Mesenchymal stem cell (in vitro differentiated cells and primary cell): ENCODE measurements around the gene NLRP1.
A peak's percentile ranks its signal among the peaks of the same experiment; 100 is the strongest.

ENCODE experiments used
- DNase-seq: peaks from one replicate; pipeline ENCODE4 v3.0.0-alpha.2; 2013
- H2AFZ ChIP-seq: one replicate; pipeline ENCODE4 v1.6.1; 2013; ENCODE audit warnings: low read depth, mild to moderate bottlenecking, control low read depth, inconsistent platforms, low read length, moderate library complexity
- H2AK5ac ChIP-seq: 2 replicates; pipeline ENCODE4 v1.6.1; 2013; ENCODE audit warnings: low read length, moderate library complexity, mild to moderate bottlenecking, inconsistent platforms; ENCODE audit not compliant: severe bottlenecking
- H2BK120ac ChIP-seq: one replicate; pipeline ENCODE4 v1.6.1; 2013; ENCODE audit warnings: low read depth, mild to moderate bottlenecking, inconsistent platforms, low read length, moderate library complexity
- H2BK12ac ChIP-seq, 2 experiments: one replicate each; pipeline ENCODE4 v1.6.1; 2013; ENCODE audit warnings: inconsistent platforms in 2 of 2, low read length in 2 of 2, mild to moderate bottlenecking in 2 of 2, moderate library complexity in 2 of 2, control low read depth in 1 of 2
- H2BK15ac ChIP-seq: one replicate; pipeline ENCODE4 v1.6.1; 2013; ENCODE audit warnings: mild to moderate bottlenecking, low read depth, inconsistent platforms; ENCODE audit not compliant: poor library complexity, severe bottlenecking
- H2BK5ac ChIP-seq: 2 replicates; pipeline ENCODE4 v1.6.1; 2013; ENCODE audit warnings: low read depth, mild to moderate bottlenecking, low read length, control low read depth, inconsistent platforms; ENCODE audit not compliant: poor library complexity, severe bottlenecking
- H3K14ac ChIP-seq, 2 experiments: one replicate each; pipeline ENCODE4 v1.6.1; 2013; ENCODE audit warnings: inconsistent platforms in 2 of 2, low read length in 2 of 2, control low read depth in 1 of 2, mild to moderate bottlenecking in 1 of 2, moderate library complexity in 1 of 2
- H3K18ac ChIP-seq, 2 experiments: one replicate each; pipeline ENCODE4 v1.6.1; 2013; ENCODE audit warnings: inconsistent platforms in 2 of 2, low read length in 2 of 2, control low read depth in 1 of 2, low read depth in 1 of 2, mild to moderate bottlenecking in 1 of 2
- H3K23ac ChIP-seq, 2 experiments: one replicate each; pipeline ENCODE4 v1.6.1; 2013; ENCODE audit warnings: inconsistent platforms in 2 of 2, low read length in 2 of 2, mild to moderate bottlenecking in 2 of 2, moderate library complexity in 2 of 2, control low read depth in 1 of 2
- H3K27ac ChIP-seq: 2 replicates; pipeline ENCODE4 v1.5.1; 2013; ENCODE audit warnings: mild to moderate bottlenecking, moderate library complexity, low read length, control low read depth, inconsistent platforms; ENCODE audit not compliant: poor library complexity, severe bottlenecking
- H3K27me3 ChIP-seq, 2 experiments: 2 replicates each; pipeline versions ENCODE4 v1.6.1 to v1.7.0; 2013; ENCODE audit warnings: low read length in 2 of 2, mild to moderate bottlenecking in 2 of 2, moderate library complexity in 2 of 2, control low read depth in 1 of 2, inconsistent platforms in 1 of 2; ENCODE audit not compliant: control insufficient read depth in 1 of 2, insufficient read depth in 1 of 2
- H3K36me3 ChIP-seq, 2 experiments: 2 replicates each; pipeline versions ENCODE4 v1.6.1 to v1.7.0; 2013; ENCODE audit warnings: low read length in 2 of 2, control low read depth in 1 of 2, inconsistent platforms in 1 of 2, low read depth in 1 of 2, mild to moderate bottlenecking in 1 of 2; ENCODE audit not compliant: insufficient read depth in 2 of 2, control insufficient read depth in 1 of 2
- H3K4ac ChIP-seq, 2 experiments: one replicate each; pipeline ENCODE4 v1.6.1; 2013; ENCODE audit warnings: inconsistent platforms in 2 of 2, low read length in 2 of 2, mild to moderate bottlenecking in 2 of 2, moderate library complexity in 2 of 2, control low read depth in 1 of 2, low read depth in 1 of 2
- H3K4me1 ChIP-seq: 2 replicates; pipeline ENCODE4 v1.6.1; 2013; ENCODE audit warnings: low read depth, low read length, control low read depth; ENCODE audit not compliant: control insufficient read depth, insufficient read depth
- H3K4me2 ChIP-seq: 2 replicates; pipeline ENCODE4 v1.6.1; 2013; ENCODE audit warnings: low read length, mild to moderate bottlenecking, inconsistent platforms; ENCODE audit not compliant: poor library complexity, severe bottlenecking
- H3K4me3 ChIP-seq, 2 experiments: 2 replicates each; pipeline versions ENCODE4 v1.5.1 to v1.7.0; 2013; ENCODE audit warnings: low read length in 2 of 2, mild to moderate bottlenecking in 2 of 2, control low read depth in 1 of 2, low read depth in 1 of 2; ENCODE audit not compliant: insufficient read depth in 1 of 2
- H3K79me1 ChIP-seq: replicated peaks from 2 replicates; pipeline ENCODE4 v1.6.1; 2013; ENCODE audit warnings: mild to moderate bottlenecking, control low read depth, low read length, inconsistent platforms; ENCODE audit not compliant: poor library complexity, severe bottlenecking
- H3K9ac ChIP-seq: 2 replicates; pipeline ENCODE4 v1.7.0; 2013; ENCODE audit warnings: mild to moderate bottlenecking, low read length, moderate library complexity
- H3K9me3 ChIP-seq: 2 replicates; pipeline ENCODE4 v1.7.0; 2013; ENCODE audit warnings: mild to moderate bottlenecking, low read length; ENCODE audit not compliant: control insufficient read depth
- H4K8ac ChIP-seq: one replicate; pipeline ENCODE4 v1.6.1; 2013; ENCODE audit warnings: inconsistent platforms, mild to moderate bottlenecking, low read length, moderate library complexity
- H4K91ac ChIP-seq: one replicate; pipeline ENCODE4 v1.6.1; 2013; ENCODE audit warnings: mild to moderate bottlenecking, low read length, inconsistent platforms
- WGBS: methylation state at CpG from one replicate; pipeline ENCODE4 v1.1.7; 2013; ENCODE audit warnings: mixed read lengths; 5-methylcytosine and 5-hydroxymethylcytosine counted together

NLRP1 gene

DNA sequence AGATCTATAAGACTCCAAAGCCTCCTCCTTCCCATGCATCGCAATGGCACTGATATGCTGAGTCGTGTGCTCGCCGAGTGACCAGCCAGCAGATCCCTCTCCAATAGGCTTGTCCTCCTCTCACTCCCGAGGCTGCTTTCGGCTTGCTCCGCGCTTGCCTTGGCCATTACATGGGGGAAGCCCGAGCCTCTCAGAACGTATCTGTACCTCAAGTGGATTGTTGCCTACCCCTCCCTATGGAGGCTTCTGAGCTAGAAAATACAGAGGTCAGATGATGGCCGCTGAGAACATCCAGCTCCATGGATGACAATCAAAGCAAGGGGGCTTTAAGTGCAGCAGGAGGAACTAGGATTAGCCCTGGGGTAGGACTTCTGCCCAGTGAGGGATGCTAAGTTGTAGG, 7.7 kb upstream of the NLRP1 start:
- Histone ChIP-seq H3K4me1 (no peaks in the 10 kb centered on the region), H2BK15ac (no peak overlapping the region), H3K4ac (no peak overlapping the region), H3K9ac (no peak overlapping the region), H3K18ac (no peak overlapping the region), H2BK5ac (no peak overlapping the region), H2AFZ (no peak overlapping the region), H3K36me3 (no peaks in the 10 kb centered on the region), H3K23ac (no peak overlapping the region), H3K79me1 (no peaks in the 10 kb centered on the region), H3K9me3 (no peaks in the 10 kb centered on the region), H2BK120ac (no peak overlapping the region), H2AK5ac (no peak overlapping the region), H3K4me2 (no peak overlapping the region), H4K8ac (no peak overlapping the region), H3K27me3 (peaks cover 14 to 19% of the 10 kb centered on the region in 2 experiments), H3K14ac (no peak overlapping the region), H2BK12ac (no peak overlapping the region), H3K27ac (no peak overlapping the region), H3K4me3 (no peak overlapping the region), H4K91ac (no peak overlapping the region)
- 92% methylated on average over 11 of the region's 11 CpGs for WGBS
- no peak for DNase-seq

DNA sequence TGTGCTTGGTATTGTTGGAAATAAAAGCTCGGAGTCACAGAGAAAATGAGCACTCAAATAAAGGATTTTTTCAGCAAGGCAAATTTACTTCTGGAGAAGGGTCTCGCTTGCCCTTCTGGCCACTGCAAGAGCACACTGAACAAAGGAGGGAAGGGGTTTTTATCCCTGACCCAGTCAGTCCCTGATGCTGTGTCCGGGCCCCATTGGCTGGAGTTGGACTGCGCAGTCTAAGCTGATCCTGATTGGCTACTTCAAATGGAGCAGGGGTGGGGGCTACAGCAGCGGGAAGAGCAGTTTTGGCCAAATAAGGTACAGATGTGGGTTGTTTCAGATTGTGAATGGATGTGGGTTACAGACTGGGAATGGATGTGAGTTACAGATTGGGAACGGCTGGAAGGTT, 4.3 kb upstream of the NLRP1 start:
- 93% methylated on average over 6 of the region's 6 CpGs for WGBS

DNA sequence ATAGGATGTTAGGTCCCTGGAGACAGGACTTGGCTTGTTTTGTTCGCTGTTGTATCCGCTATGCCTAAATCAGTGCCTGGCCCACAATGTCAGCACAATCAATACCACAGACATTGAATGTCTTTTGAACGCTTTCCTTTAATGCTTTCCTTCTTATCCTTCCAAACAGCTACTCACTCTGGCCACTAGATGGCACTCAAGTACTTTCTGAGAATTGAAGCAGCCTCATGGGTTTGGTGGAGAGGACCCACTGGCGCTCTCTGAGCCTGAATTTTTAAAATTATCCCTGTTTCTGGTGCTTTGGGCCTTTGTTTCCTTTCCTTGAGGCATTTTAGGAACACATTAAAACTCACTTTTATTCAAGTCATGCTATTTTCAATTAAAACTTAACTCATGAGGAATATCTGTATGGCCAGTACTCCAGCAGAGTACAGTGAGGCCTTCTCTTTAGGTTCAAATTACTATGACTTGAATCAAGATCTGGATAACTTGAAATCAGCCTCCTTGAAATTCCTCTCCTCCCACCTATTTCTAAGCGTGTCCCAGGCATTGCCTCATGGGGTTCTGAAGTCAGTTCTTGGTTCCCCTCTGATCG, 3.2 kb upstream of the NLRP1 start:
- H4K91ac ChIP-seq: no peak overlapping the region
- H3K18ac ChIP-seq: no peak overlapping the region
- peaks cover 0 to 7% of the 10 kb centered on the region in 2 experiments for H3K27me3 ChIP-seq
- no peak overlapping the region for H3K4me2 ChIP-seq
- no peaks in the 10 kb centered on the region for H3K9me3 ChIP-seq
- H3K23ac ChIP-seq: no peak overlapping the region
- H2BK12ac ChIP-seq: no peak overlapping the region
- no peak overlapping the region for H4K8ac ChIP-seq
- no peak overlapping the region for H3K4ac ChIP-seq
- no peak overlapping the region for H2BK15ac ChIP-seq
- WGBS: 27% methylated on average over 6 of the region's 6 CpGs
- peaks cover 11% of the 10 kb centered on the region for H3K4me1 ChIP-seq
- H2AFZ ChIP-seq: no peak overlapping the region
- no peaks in the 10 kb centered on the region for H3K79me1 ChIP-seq
- H2AK5ac ChIP-seq: no peak overlapping the region
- H3K14ac ChIP-seq: no peak overlapping the region
- H2BK5ac ChIP-seq: no peak overlapping the region
- no peak overlapping the region for H3K4me3 ChIP-seq
- no peaks in the 10 kb centered on the region for H3K36me3 ChIP-seq
- H3K27ac ChIP-seq: no peak overlapping the region
- DNase-seq: peak; percentile 80
- H3K9ac ChIP-seq: no peak overlapping the region
- no peak overlapping the region for H2BK120ac ChIP-seq

More for the DNA sequence above, 4.3 kb upstream of the NLRP1 start:
- Histone ChIP-seq H3K27me3 (peaks cover 0 to 7% of the 10 kb centered on the region in 2 experiments), H3K14ac (no peak overlapping the region), H4K8ac (no peak overlapping the region), H3K9me3 (no peaks in the 10 kb centered on the region), H3K4ac (no peak overlapping the region), H3K4me1 (peaks cover 10% of the 10 kb centered on the region), H2BK5ac (no peak overlapping the region), H3K4me3 (no peak overlapping the region), H4K91ac (no peak overlapping the region), H2AFZ (no peak overlapping the region), H2BK12ac (no peak overlapping the region), H3K9ac (no peak overlapping the region), H3K18ac (no peak overlapping the region), H2BK120ac (no peak overlapping the region), H3K23ac (no peak overlapping the region), H3K4me2 (no peak overlapping the region), H3K27ac (no peak overlapping the region), H2AK5ac (no peak overlapping the region), H3K36me3 (no peaks in the 10 kb centered on the region), H2BK15ac (no peak overlapping the region), H3K79me1 (no peaks in the 10 kb centered on the region)
- no peak for DNase-seq

DNA sequence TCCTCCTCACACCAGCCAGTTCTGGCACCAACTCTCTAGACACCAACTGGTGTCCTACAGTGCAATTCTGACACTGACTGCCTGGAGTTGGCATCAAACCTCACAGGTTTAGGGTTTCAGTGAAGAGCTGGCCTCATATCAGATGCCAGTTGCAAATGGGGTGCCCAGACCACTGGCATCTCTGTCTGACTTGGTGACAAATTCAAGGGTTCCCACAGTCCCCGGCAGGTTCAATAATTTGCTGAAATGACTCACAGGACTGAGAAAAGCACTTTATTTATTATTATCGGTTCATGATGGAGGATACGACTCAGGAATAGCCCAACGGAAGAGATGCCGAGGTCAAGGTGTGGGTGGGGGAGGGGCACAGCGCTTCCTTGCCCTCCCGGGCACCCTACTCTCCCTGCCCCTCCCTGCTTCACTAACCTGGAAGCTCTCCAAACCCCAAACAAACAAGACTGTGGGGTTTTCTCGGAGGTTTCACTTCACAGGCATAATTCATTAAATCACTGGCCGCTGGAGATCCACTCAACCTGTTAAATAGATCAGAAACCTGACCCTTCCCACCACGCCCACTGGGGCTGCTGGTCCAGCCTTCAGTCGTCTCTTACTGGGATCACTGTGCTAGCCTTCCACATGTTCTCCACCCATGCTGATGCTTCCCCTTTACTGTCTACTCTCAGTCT, 1.7 kb upstream of the NLRP1 start:
- no peak overlapping the region for H3K4me2 ChIP-seq
- H3K4me3 ChIP-seq: no peak overlapping the region
- peak overlapping the region; percentile 15 for H2BK120ac ChIP-seq
- H4K8ac ChIP-seq: no peak overlapping the region
- peaks cover 0 to 7% of the 10 kb centered on the region in 2 experiments for H3K27me3 ChIP-seq
- peak; percentile 14 for DNase-seq
- no peak overlapping the region for H3K23ac ChIP-seq
- H3K18ac ChIP-seq: no peak overlapping the region
- H3K9ac ChIP-seq: peak overlapping the region; percentile 94
- 35% methylated on average over 11 of the region's 11 CpGs for WGBS
- H3K27ac ChIP-seq: no peak overlapping the region
- H3K79me1 ChIP-seq: no peaks in the 10 kb centered on the region
- H2AFZ ChIP-seq: no peak overlapping the region
- H2AK5ac ChIP-seq: peak overlapping the region; percentile 50
- peak overlapping the region in 1 of 2 experiments; percentile 38 for H3K4ac ChIP-seq
- H3K36me3 ChIP-seq: peaks cover 0 to 15% of the 10 kb centered on the region in 2 experiments
- peak overlapping the region; percentile 12 for H4K91ac ChIP-seq
- H3K4me1 ChIP-seq: peaks cover 11% of the 10 kb centered on the region
- peak overlapping the region; percentile 52 for H2BK15ac ChIP-seq
- H2BK5ac ChIP-seq: no peak overlapping the region
- H3K9me3 ChIP-seq: no peaks in the 10 kb centered on the region
- H2BK12ac ChIP-seq: peak overlapping the region; percentile 47 to 61
- no peak overlapping the region for H3K14ac ChIP-seq
